Heart left ventricle (tissue), 13 donors: ENCODE results near the gene SAPCD1.

ENCODE experiments used
- CTCF ChIP-seq, 12 donors: fragments of 200-600 bp; sonication (generic) in 4 of 12; IDR thresholded peaks; one replicate each; pipeline versions ENCODE4 v1.5.0 to v1.8.0; 2018 to 2022; ENCODE audit warnings: antibody characterized with exemption in 12 of 12, mild to moderate bottlenecking in 5 of 12
- POLR2A ChIP-seq, 2 donors: fragments of 450-650 bp; IDR thresholded peaks; one replicate each; pipeline ENCODE4 v1.6.1; 2017; ENCODE audit warnings: antibody characterized with exemption in 2 of 2, mild to moderate bottlenecking in 2 of 2, moderate library complexity in 2 of 2
- donor health status: ischemic (EF 13 %, LVEDD 7.1; RV severe dilation, severe dysfunction).
- donor health status: DM: no; HTN: yes; CAD: no.
- donor health status: DM: no; HTN: no; CAD: no.
- donor health status: ischemic (EF 25% LVEDD 6.9; RV normal size, moderate dysfunction).
- donor health status: ischemic (EF 25% LVEDD 5.7; RV mildly dilated, moderate dysfunction).
- donor health status: ischemic (EF 35%, LVEDD 5.7; RV mildly dilated, moderate dysfunction).
- donor health status: nonischemic (EF 11% LVEDD 7.7; RV severe dilation, severe dysfunction).
- donor health status: DM: yes; HTN: yes; CAD: no.
- donor health status: PGD.
- donor health status: ischemic (EF 29% LVEDD 5.4; RV normal size, mild dysfunction).
- donor health status: nonischemic (EF 23%, LVEDD 6.1; RV moderate dilation, normal function).

GRCh38 chr6:31721351-31722020 is 41.0 kb upstream of the SAPCD1 start, which contains the start of gene LY6G6C:
- TF ChIP-seq CTCF (IDR thresholded peaks at IDR 0.05), result no peak
- TF ChIP-seq POLR2A (IDR thresholded peaks at IDR 0.05), result no peak
